KBM-7 (cell line): Measurements from ENCODE around the gene TNS3.

Experiments used
- DNase-seq: peaks from one replicate; pipeline ENCODE4 v3.0.0-alpha.2; 2015
- in situ Hi-C: fragments of 300-500 bp; cut with MboI; formaldehyde crosslinking; loops from 2 replicates; pipeline ENCODE4 v1.14.3; 2020; ENCODE audit warnings: low sequenced_read_pairs, low pct_unique_long_range_greater_than_20kb, mixed read lengths

Gene TNS3

GRCh38 chr7:47354831-47355541 lies 226.9 kb downstream of the TNS3 start:
- in situ Hi-C loops = no loop called here

GRCh38 chr7:47354071-47354470 lies 227.8 kb downstream of the TNS3 start:
- in situ Hi-C loops = no loop called here
- DNase-seq = no peak

More at GRCh38 chr7:47354831-47355541, 226.9 kb downstream of the TNS3 start:
- no peak for DNase-seq

- in situ Hi-C loops = no loop called here
- no peak for DNase-seq
These were observed 229.4 kb downstream of the TNS3 start for GRCh38 chr7:47352394-47352968.

GRCh38 chr7:47351233-47352154 lies 230.4 kb downstream of the TNS3 start:
- in situ Hi-C loops = no loop called here
- no peak for DNase-seq

- in situ Hi-C loops = no loop called here
- no peak for DNase-seq
These were observed 231.5 kb downstream of the TNS3 start for GRCh38 chr7:47350425-47350824.

- DNase-seq = no peak
- in situ Hi-C loops = no loop called here
These were observed 232.5 kb downstream of the TNS3 start for GRCh38 chr7:47349401-47349800.

- in situ Hi-C loops = no loop called here
These were observed 234.0 kb downstream of the TNS3 start for GRCh38 chr7:47347816-47348385.

GRCh38 chr7:47347346-47347745 lies 234.6 kb downstream of the TNS3 start:
- no peak for DNase-seq
- in situ Hi-C loops = no loop called here

More at GRCh38 chr7:47347816-47348385, 234.0 kb downstream of the TNS3 start:
- no peak for DNase-seq

- in situ Hi-C loops = no loop called here
These were observed 235.5 kb downstream of the TNS3 start for GRCh38 chr7:47346377-47346914.

GRCh38 chr7:47345857-47346298 lies 236.0 kb downstream of the TNS3 start:
- in situ Hi-C loops = no loop called here
- no peak for DNase-seq

More at GRCh38 chr7:47346377-47346914, 235.5 kb downstream of the TNS3 start:
- DNase-seq = no peak

GRCh38 chr7:47344171-47344955 lies 237.5 kb downstream of the TNS3 start:
- in situ Hi-C loops = no loop called here
- no peak for DNase-seq

- DNase-seq = no peak
- in situ Hi-C loops = no loop called here
These were observed 238.9 kb downstream of the TNS3 start for GRCh38 chr7:47343061-47343455.

GRCh38 chr7:47342296-47343060 lies 239.4 kb downstream of the TNS3 start:
- no peak for DNase-seq
- in situ Hi-C loops = no loop called here

GRCh38 chr7:47340517-47340916 lies 241.4 kb downstream of the TNS3 start:
- in situ Hi-C loops = no loop called here

GRCh38 chr7:47338026-47338425 lies 243.9 kb downstream of the TNS3 start:
- no peak for DNase-seq
- in situ Hi-C loops = no loop called here

More at GRCh38 chr7:47340517-47340916, 241.4 kb downstream of the TNS3 start:
- no peak for DNase-seq

- in situ Hi-C loops = no loop called here
- DNase-seq = no peak
These were observed 244.4 kb downstream of the TNS3 start for GRCh38 chr7:47337531-47337930.

GRCh38 chr7:47336472-47337425 lies 245.2 kb downstream of the TNS3 start:
- in situ Hi-C loops = no loop called here
- no peak for DNase-seq
